CMK (cell line): ENCODE results near the gene OCLN.
"Not testable (repeated sequence)": the region's sequence is repeated elsewhere in the genome, so short reads cannot be mapped to it uniquely, and the experiment has no call there.

ENCODE experiments used
- DNase-seq: peaks from one replicate; pipeline ENCODE4 v3.0.0-alpha.2; 2010; ENCODE audit warnings: low read depth

The OCLN gene

DNA sequence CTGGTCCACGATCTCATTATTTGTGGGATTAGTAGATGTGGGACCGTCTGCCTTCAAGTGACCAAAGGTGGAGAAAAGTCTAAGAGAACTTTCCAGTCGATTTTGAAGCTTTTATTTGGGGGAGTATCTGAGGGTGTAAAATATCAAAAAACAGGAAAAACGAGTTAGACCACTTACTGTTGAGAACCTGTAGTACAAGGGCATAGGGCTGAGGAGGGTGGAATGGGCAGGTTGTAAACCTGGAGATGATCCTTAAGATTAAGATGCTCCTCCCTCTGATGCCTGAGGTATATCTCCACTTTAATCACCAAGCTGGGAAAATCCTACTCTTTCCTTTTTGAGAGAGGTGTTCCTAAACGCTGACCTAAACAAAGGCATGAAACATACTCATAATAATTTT is 35.4 kb downstream of the OCLN start:
- DNase-seq, result no peak

DNA sequence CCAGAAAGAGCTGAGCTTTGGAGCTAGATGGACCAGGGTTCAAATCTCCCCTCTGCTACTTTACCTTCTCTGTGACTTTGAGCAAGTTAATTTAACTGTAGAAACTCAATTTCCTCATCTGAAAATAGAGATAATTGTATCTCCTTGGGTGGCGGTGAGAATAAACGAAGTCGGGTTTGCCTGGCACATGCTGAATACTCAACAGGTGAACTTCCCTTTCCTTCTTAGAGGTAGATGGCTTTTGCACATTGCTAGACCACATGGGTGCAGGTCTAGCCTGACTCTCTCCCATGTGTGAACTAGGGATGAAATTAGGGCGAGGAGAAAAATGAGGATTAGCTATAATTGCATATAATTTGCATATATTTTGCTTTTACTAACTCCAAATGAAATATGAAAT is 36.0 kb downstream of the OCLN start:
- DNase-seq, result no peak

DNA sequence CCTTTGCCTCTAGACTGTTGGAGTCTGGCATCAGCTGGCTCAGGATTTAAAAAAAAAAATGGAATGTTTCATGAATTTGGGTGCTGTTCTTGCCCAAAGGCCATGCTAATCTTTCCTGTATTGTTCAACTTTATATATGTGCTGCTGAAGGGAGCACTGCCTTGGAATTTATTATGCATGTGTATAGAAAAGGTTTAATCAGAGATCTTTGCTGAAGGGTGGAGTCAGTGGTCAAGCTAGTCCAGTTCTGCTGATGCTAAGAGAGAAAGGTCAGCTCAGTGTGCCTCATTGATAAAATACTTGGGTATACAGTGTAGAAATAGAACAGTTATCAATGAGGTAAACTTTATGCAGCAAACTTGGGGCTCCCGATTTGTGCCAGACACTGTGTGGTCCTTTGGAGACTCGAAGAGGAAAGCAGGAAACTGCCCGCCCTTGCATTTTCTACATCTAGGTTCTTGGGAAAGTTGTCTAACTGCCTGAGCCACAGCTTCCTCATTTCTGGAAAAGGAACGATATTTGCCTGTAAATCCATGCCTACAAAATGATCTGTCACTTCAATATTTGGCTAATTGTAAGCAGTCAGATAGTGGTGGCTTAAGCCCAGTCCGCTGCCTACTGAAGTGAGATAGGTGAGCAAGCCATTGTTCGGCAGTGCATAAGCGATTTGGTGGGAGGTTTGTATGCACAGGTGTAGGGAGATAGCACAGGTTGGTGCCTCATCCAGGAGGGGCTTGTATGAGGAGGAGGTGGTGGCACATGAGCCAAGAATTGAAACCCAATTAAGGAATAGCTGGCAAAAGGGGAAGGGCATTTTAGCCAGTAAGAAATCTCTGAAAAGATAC is 38.2 kb downstream of the OCLN start:
- no peak for DNase-seq

DNA sequence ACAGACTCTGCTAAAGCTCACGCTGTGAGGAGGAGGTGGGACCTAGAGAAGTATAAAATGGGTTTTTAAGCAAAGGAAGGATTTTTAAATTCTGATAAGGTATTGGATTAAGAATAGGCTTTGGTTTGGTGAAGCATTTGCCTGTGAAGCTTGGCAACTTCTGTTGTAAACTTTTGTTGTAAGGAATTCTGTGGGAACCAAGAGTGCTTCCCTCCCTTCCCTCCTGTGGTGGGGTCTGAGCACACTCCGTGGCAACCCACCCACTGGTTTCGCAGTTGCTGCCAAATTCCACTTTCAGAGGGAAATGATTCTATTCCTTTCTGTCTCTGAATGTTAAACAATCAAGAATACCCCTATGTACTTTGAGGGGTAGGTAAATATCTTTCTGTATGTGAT is 38.8 kb downstream of the OCLN start:
- DNase-seq, result no peak

DNA sequence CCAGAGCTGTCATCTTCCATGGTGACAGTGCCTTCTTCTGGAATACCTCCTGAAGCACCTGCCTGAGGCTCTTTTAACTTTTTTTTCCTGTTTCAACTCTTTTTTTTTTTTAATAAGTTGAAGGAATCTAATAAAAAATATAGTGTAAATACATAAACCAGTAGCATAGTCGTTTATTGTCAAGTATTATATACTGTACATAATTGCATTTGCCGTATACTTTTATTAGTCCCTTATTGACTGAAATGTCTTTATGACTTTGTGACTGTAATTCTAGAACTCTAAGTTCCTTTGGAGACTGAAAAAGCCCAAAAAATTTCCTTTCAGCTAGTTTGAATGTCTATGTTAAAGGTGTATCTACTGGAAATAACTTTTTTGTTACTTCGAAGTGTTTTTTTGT is 45.3 kb downstream of the OCLN start:
- DNase-seq, result not testable (repeated sequence)

DNA sequence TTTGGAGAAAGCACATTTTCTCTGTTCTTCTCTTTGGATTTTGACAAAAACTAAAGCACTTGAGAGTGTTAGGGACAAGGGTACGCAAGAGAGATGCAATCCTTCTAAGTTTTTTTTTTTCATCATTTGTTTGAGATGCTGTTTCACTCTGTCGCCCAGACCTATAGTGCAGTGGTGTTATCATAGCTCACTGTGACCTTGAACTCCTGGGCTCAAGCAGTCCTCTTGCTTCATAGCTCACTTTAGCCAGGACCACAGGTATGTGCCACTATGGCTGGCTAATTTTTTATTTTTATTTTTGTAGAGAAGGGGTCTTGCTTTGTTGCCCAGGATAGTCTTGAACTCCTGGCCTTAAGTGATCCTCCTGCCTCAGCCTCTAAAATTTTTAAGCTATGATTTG is 46.1 kb downstream of the OCLN start:
- DNase-seq, result not testable (repeated sequence)

GRCh38 chr5:69541347-69541746 is 48.8 kb downstream of the OCLN start:
- DNase-seq, result not testable (repeated sequence)

GRCh38 chr5:69542838-69543618 is 50.4 kb downstream of the OCLN start:
- DNase-seq, result not testable (repeated sequence)

- DNase-seq, result not testable (repeated sequence)
These were observed 52.0 kb downstream of the OCLN start for GRCh38 chr5:69544602-69545001.

- peak; percentile 15 for DNase-seq
These were observed 67.3 kb downstream of the OCLN start, which contains the start of gene GTF2H2C for GRCh38 chr5:69559908-69560330. Gene GTF2H2C (plus strand): TSS chr5:69560191. CDS start chr5:69565133, 4,942 bp downstream.

DNA sequence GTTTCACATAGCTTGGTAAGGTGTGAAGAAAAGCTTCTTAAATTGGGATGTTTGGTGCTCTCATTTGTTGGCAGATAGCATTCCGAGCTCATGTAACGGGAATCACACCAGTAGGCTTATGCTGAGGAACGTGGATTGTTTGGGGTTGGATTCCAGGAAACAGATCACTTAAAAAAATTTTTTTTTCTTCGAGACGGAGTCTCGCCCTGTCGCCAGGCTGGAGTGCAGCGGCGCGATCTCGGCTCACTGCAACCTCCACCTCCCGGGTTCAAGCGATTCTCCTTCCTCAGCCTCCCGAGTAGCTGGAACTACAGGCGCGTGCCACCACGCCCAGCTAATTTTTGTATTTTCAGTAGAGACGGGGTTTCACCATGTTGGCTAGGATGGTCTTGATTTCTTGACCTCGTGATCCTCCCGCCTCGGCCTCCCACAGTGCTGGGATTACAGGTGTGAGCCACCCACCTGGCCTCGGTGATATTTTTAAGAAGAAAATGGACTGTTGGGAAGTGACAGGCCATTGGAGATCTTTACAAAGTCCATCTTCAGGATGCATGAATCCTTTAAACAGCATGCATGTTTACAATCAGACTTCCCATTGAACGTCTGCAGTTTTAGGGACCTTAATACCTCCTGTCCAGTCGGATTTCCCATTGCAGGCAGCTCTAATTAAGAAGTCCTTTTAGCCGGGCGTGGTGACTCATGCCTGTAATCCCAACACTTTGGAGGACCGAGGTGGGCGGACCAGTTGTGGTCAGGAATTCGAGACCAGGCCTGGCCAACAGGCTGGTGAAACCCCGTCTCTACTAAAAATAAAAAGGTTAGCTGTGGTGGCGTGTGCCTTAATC is 68.2 kb downstream of the OCLN start:
- DNase-seq, result not testable (repeated sequence)

DNA sequence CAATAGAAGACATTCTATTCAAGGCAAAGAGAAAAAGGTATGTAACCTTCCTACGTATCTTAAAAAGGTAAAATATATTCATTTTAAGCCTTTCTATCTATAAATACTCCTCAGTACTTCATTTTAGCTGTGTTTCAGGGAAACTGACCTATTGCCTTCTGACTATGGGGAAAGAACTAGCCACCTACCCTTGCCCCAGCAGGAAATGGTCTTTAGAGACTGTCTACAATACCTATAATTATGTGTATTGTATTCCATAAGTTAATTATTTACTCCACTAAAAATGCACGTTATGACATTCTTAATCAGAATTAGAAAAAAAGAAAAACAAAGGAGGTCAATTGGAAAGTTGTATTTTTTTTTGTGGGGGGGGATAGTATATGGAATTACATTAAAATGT is 73.6 kb downstream of the OCLN start:
- not testable (repeated sequence) for DNase-seq

- not testable (repeated sequence) for DNase-seq
These were observed 75.5 kb downstream of the OCLN start for GRCh38 chr5:69568072-69568471.

- DNase-seq, result not testable (repeated sequence)
These were observed 90.8 kb downstream of the OCLN start for GRCh38 chr5:69583356-69583755.

DNA sequence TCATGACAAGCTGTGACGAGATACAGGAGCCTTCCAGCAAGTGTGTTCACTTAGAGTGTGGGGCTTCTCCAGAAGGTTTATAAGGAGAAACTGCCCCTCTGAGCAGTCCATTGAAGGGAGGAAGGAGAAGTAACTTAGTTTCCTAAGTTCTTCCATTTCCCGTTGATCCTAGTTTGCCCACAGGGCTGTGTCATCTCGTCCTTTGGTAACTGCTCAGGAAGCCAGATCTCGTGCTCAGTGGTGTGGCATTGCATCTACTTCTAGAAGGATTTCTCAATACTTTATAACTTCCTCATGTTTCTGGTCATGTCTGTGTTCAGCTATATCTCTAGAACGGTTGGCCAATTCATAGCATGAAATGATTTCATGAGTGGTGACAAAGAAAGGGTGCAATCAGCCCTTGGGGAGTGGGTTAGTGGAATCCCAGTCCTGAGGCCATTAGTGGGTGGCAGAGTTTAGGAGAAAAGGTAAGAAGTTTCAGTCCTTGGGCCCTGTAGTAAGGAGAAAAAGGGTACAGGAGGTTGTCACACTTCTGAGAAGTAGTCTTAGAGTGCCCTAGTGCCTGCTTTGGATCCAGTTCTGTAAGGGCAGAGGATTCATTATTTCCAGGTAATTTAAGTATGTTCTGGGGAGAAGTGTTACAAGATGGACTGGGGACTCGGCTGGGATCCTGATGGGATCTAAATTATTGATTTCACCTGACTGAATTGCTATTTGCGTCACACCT is 103.7 kb downstream of the OCLN start:
- DNase-seq, result not testable (repeated sequence)

DNA sequence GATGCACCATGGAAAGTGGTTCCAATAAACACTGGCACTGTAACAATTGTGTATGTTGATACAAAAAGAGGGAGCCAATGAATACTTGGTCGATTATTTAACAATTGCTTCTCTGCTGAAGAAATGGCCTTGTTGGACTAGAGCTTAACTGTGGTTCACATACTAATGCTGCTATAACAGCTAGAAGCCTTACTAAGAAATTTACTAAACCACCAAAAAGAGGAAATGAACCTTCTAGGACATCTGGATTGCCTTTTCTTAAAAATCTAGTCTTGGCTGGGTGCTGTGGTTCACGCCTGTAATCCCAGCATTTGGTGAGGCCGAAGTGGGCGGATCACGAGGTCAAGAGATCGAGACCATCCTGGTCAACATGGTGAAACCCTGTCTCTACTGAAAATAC is 109.4 kb downstream of the OCLN start:
- DNase-seq, result not testable (repeated sequence)

DNA sequence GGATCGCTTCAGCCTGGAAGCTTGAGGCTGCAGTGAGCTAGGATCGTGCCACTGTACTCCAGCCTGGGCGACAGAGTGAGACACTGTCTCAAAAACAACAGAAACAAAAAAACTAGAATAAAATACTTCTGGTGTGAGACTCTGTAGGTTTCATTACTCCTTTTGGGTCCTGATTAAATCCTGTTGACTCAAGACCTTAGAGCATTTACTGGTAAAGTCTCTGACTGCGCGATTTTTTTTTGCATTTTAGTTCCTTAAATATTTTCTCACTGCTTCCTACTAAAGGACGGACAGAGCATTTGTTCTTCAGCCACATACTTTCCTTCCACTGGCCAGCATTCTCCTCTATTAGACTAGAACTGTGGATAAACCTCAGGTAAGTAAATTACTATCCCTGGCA is 114.2 kb downstream of the OCLN start:
- not testable (repeated sequence) for DNase-seq
